K562 treated with DMSO at 1 percent for 48 hours (cell line): ENCODE results near the gene PHLPP1. TPM values are rescaled to one million over a fixed set of nuclear protein-coding genes. Genes with fewer than 3 reads are reported as not detected.

Source experiments
- total RNA-seq: library from RNA; unstranded; fragments of 300-600 nt; gene quantifications from 2 replicates; pipeline ENCODE4 v1.2.3, GENCODE V29; 2022; ENCODE audit warnings: low replicate concordance; ENCODE audit errors: extremely low read depth

Gene PHLPP1
- not detected in 2 replicates for total RNA-seq

GRCh38 chr18:62715436-62715758, at the start of gene PHLPP1:
PHLPP1 (plus strand) TSS chr18:62715541; CDS start chr18:62715684, 143 bp downstream.

Other genes starting within 250 kb of the PHLPP1 start
- gene ZCCHC2, start 192.5 kb upstream of the PHLPP1 start, total RNA-seq: not detected in 2 replicates